VCaP (cell line): ENCODE data around the gene DIRAS2.

Experiments used
- H3K27ac ChIP-seq: fragments of 450-650 bp; 2 replicates; pipeline ENCODE4 v1.5.1; 2017
- TF ChIP-seq, protein P1 (sequence below): fragments of 450-650 bp; conservative IDR thresholded peaks from 2 replicates; pipeline ENCODE4 v1.5.1; 2017; ENCODE audit warnings: mild to moderate bottlenecking, moderate library complexity

DIRAS2 gene

DNA sequence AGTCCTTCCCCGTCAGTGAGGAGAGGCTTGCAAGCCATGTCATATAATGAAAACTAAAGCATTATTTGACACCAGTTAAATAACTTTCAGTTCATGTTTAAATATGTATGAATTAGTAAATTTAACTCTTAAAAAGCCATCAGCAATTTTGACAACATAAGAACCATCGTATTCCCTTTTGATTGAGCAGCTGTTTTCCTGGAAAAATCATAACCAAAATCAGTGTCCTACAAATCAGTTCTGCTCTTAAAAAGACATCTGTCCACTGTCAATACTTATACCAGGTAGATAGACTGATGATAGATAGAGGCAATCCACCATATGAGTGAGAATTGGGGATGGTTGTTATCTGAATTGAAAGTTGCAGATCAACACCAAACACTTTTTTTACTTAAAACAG, 2.3 kb downstream of the DIRAS2 start:
- TF ChIP-seq, protein P1, sequence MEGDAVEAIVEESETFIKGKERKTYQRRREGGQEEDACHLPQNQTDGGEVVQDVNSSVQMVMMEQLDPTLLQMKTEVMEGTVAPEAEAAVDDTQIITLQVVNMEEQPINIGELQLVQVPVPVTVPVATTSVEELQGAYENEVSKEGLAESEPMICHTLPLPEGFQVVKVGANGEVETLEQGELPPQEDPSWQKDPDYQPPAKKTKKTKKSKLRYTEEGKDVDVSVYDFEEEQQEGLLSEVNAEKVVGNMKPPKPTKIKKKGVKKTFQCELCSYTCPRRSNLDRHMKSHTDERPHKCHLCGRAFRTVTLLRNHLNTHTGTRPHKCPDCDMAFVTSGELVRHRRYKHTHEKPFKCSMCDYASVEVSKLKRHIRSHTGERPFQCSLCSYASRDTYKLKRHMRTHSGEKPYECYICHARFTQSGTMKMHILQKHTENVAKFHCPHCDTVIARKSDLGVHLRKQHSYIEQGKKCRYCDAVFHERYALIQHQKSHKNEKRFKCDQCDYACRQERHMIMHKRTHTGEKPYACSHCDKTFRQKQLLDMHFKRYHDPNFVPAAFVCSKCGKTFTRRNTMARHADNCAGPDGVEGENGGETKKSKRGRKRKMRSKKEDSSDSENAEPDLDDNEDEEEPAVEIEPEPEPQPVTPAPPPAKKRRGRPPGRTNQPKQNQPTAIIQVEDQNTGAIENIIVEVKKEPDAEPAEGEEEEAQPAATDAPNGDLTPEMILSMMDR, result no peak

DNA sequence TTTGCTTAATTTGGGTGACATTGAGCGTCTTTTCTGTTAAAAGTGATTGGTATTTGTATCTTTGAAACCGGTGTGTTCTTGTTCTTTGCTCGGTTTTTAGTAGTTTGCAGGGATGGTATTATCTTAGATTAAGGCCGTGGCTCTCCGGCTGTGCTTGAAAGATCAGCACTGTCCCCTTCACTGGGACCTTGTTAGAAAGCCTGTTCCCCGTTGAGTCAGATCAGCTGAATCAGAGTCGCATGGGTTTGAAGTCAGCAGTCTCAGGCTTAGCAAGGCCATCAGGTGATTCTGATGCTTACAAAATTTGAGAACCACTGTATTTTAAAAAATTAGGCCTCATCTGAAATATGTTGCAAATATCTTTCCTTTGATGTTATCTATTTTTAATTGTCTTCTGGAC, 5.0 kb downstream of the DIRAS2 start:
- no peak overlapping the region for H3K27ac ChIP-seq
- TF ChIP-seq, protein P1, result no peak

More for the DNA sequence above, 2.3 kb downstream of the DIRAS2 start:
- H3K27ac ChIP-seq, result no peak overlapping the region

DNA sequence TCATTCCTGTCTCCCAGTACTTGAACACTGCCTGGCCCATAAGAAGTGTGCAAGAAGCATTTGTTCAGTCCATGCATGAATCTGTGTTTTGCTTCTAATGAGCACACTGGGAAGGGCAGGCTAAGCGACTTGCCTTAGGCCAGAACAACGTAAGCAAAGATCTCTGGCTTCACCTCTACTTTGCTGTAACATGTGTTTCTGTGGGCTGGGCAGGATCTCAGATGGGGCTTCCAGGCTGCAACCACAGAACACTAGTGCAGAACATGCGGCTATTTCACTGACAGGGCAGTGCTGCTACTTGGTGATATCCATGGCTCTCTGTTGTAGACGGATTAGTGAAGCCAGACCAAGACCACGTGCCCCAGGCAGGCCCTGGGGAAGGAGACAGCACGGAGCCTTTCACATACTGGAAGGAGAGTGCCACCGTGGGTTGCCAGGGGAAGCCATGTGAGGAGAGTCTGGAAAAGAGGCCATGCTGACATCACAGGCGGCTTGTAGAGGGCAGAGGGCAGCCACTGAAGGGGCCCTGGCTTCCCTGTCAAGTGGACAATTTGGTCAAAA, 9.9 kb downstream of the DIRAS2 start:
- H3K27ac ChIP-seq, result no peak overlapping the region
- TF ChIP-seq, protein P1, result no peak

DNA sequence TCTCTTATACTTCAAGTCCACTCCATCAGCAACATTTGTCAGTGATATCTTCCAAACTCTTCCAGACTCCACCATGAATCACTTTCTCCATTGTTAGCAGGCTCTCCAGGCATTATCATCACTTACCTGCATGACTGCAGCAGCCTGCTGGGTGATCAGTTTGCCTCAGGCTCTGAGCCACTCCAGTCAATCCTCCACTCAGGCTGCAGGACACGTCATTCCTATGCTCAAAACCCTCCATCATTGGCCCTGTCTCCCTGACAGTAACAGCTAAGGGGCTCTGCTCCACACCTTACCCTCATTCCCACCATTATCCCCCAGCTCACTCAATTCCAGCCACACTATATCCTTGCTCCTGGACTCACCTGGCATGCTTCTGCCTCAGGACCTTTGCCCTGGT, 10.7 kb downstream of the DIRAS2 start:
- H3K27ac ChIP-seq, result no peak overlapping the region
- TF ChIP-seq, protein P1, result no peak

DNA sequence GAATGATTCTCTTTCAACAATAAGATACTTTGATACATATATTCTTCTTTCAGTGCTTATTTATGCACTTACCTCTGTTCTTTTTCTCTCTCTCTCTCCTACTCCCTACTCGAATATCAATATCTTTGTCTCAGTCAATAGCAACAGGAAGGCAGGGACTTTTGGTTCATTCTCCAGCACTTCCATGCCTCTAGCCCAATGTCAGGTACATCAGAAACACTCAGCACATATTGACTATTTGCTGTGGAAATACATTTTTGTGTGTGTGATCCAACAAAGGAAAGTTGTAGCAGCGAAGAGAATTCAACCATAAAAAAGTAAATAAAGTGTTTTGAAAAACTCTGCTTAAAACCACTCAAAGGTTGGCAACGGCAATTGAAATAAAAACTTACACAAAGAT, 12.6 kb downstream of the DIRAS2 start:
- H3K27ac ChIP-seq, result peak overlapping the region; percentile 45
- TF ChIP-seq, protein P1, result no peak

DNA sequence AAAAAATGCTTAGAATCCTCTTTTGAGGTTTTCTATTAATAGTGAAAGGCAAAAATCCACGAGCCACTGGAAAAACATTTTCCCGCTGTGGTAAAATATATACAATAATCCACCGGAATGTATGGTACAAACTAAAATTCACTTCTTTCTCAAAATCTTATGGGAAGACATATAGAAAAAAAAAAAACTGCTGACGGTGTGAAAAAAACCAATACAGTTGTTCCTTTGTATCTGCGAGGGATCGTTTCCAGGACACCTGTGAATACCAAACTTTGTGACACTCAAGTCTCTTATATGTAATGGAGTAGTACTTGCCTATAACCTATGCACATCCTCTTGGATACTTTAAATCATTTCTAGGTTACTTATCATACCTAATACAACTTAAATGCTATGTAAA, 13.3 kb downstream of the DIRAS2 start:
- TF ChIP-seq, protein P1, result no peak
- peak overlapping the region; percentile 45 for H3K27ac ChIP-seq

DNA sequence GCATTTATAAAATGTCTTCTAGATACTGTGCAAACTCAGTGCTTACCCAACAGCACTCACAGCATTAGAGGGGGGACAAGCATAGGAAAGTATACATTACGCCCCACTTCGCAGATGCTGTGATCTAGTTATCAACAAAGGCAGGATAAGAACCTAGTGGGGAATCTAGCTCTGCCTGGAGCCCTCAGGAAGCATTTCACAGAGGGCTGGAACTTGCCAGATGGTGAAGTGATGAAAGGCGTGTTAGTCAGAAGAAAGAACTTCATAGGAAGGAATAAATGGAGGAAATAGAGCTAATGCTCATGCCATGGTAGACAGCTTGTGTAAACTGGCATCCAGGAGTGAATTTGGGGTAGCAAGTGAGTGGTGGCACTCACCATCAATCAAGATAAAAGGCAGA, 25.8 kb downstream of the DIRAS2 start:
- H3K27ac ChIP-seq, result no peak overlapping the region
- TF ChIP-seq, protein P1, result no peak
